SK-N-SH (cell line): ENCODE measurements around the gene DIRAS1. TPM values are rescaled to one million over a fixed set of nuclear protein-coding genes. Genes with fewer than 3 reads are reported as not detected.

Source experiments
- CTCF ChIA-PET: fragments of 300-600, 350-600 bp; formaldehyde crosslinking; extraction: SDS; loops from one replicate; lab custom pipeline; 2021; lab: Yijun Ruan, JAX
- POLR2A ChIA-PET: fragments of 350-600 bp; sonication (Branson Sonifier 250); formaldehyde crosslinking; extraction: SDS; loops from one replicate; lab custom pipeline; 2020; ENCODE audit warnings: antibody characterized with exemption, inconsistent platforms; lab: Yijun Ruan, JAX
- DNase-seq: peaks from one replicate; pipeline ENCODE4 v3.0.0; 2012
- H2AFZ ChIP-seq: fragments of 200-600 bp; sonication (generic); 2 replicates; pipeline ENCODE4 v1.8.1; 2016; ENCODE audit warnings: antibody characterized with exemption, mild to moderate bottlenecking, low read depth
- H3F3A ChIP-seq: fragments of 200-600 bp; sonication (generic); replicated peaks from 2 replicates; pipeline ENCODE3; 2016; ENCODE audit warnings: antibody characterized with exemption, mild to moderate bottlenecking; ENCODE audit not compliant: insufficient read depth
- H3K27ac ChIP-seq, 2 experiments: fragments of 200-500 bp in 1 of 2; fragments of 200-600 bp in 1 of 2; sonication (Bioruptor generic) in 1 of 2; sonication (generic), shearing (Covaris generic) in 1 of 2; 2 replicates each; pipeline versions ENCODE4 v1.5.1 to v1.6.1; 2014 to 2016; ENCODE audit warnings: low read depth in 2 of 2, inconsistent platforms in 1 of 2, low read length in 1 of 2, mild to moderate bottlenecking in 1 of 2, mixed read lengths in 1 of 2
- H3K27me3 ChIP-seq: fragments of 200-600 bp; sonication (generic), shearing (Covaris generic); 2 replicates; pipeline ENCODE4 v1.6.1; 2016; ENCODE audit warnings: mixed run types; ENCODE audit not compliant: insufficient read depth
- H3K36me3 ChIP-seq, 2 experiments: fragments of 200-500 bp in 1 of 2; fragments of 200-600 bp in 1 of 2; sonication (Bioruptor generic) in 1 of 2; sonication (generic) in 1 of 2; replicated peaks in 1 of 2; 2 replicates each; pipeline versions ENCODE3 to v1.5.1; 2014 to 2016; ENCODE audit warnings: low read length in 1 of 2, mild to moderate bottlenecking in 1 of 2; ENCODE audit not compliant: insufficient read depth in 2 of 2, control insufficient read depth in 1 of 2
- H3K4me1 ChIP-seq, 2 experiments: fragments of 200-500 bp in 1 of 2; fragments of 200-600 bp in 1 of 2; sonication (Bioruptor generic) in 1 of 2; sonication (generic), shearing (Covaris generic) in 1 of 2; 2 replicates each; pipeline versions ENCODE4 v1.5.1 to v1.6.1; 2014 to 2016; ENCODE audit warnings: low read depth in 1 of 2, low read length in 1 of 2, mixed run types in 1 of 2; ENCODE audit not compliant: insufficient read depth in 2 of 2, control insufficient read depth in 1 of 2
- H3K4me2 ChIP-seq: fragments of 200-600 bp; sonication (generic), shearing (Covaris generic); 2 replicates; pipeline ENCODE4 v1.6.1; 2017; ENCODE audit warnings: mixed run types
- H3K4me3 ChIP-seq, 2 experiments: fragments of 200-500 bp in 1 of 2; fragments of 200-600 bp in 1 of 2; sonication (Bioruptor generic) in 1 of 2; sonication (generic), shearing (Covaris generic) in 1 of 2; 2 replicates each; pipeline versions ENCODE4 v1.5.1 to v1.8.1; 2014 to 2016; ENCODE audit warnings: low read depth in 2 of 2, inconsistent platforms in 1 of 2, low read length in 1 of 2, mild to moderate bottlenecking in 1 of 2, mixed read lengths in 1 of 2, moderate library complexity in 1 of 2
- H3K79me2 ChIP-seq: fragments of 200-600 bp; sonication (generic); 2 replicates; pipeline ENCODE4 v1.8.1; 2017; ENCODE audit warnings: mild to moderate bottlenecking; ENCODE audit not compliant: insufficient read depth
- H3K9ac ChIP-seq: fragments of 200-600 bp; sonication (generic); 2 replicates; pipeline ENCODE4 v1.6.1; 2017; ENCODE audit warnings: mixed run types
- H3K9me2 ChIP-seq: fragments of 200-600 bp; sonication (generic); 2 replicates; pipeline ENCODE4 v1.6.1; 2017; ENCODE audit warnings: mixed run types
- H3K9me3 ChIP-seq: fragments of 200-600 bp; sonication (generic); 2 replicates; pipeline ENCODE4 v1.6.1; 2017; ENCODE audit warnings: mixed run types, mild to moderate bottlenecking, moderate library complexity
- H4K20me1 ChIP-seq: fragments of 200-600 bp; sonication (generic); 2 replicates; pipeline ENCODE4 v1.6.1; 2017; ENCODE audit warnings: mild to moderate bottlenecking, mixed run types; ENCODE audit not compliant: insufficient read depth
- CHD2 ChIP-seq: fragments of 150-350 bp; IDR thresholded peaks from 2 replicates; pipeline ENCODE4 v1.6.1; 2018; ENCODE audit warnings: low read length; ENCODE audit not compliant: partially characterized antibody
- MEF2A ChIP-seq: IDR thresholded peaks from 2 replicates; pipeline ENCODE4 v1.4.0; 2012; ENCODE audit warnings: low read depth, borderline replicate concordance
- NRF1 ChIP-seq: IDR thresholded peaks from 2 replicates; pipeline ENCODE4 v1.6.1; 2012; ENCODE audit warnings: low read depth, mild to moderate bottlenecking, low read length
- POLR2AphosphoS5 ChIP-seq: IDR thresholded peaks from 2 replicates; pipeline ENCODE4 v1.6.1; 2012; ENCODE audit warnings: low read depth, low read length
- RXRA ChIP-seq: IDR thresholded peaks from 2 replicates; pipeline ENCODE4 v1.4.0; 2012; ENCODE audit warnings: low read depth, mild to moderate bottlenecking, borderline replicate concordance
- YY1 ChIP-seq: IDR thresholded peaks from 2 replicates; pipeline ENCODE4 v1.4.0; 2012; ENCODE audit warnings: low read depth, mild to moderate bottlenecking
- WGBS: methylation state at CpG from one replicate; pipeline ENCODE4 v1.1.6; 2017; ENCODE audit warnings: low lambda C conversion rate; 5-methylcytosine and 5-hydroxymethylcytosine counted together
- polyA plus RNA-seq, 3 experiments: library from polyadenylated mRNA; depleted of rRNA; stranded (reverse); fragments of >200 nt; gene quantifications; 2 replicates each; pipeline ENCODE4 v1.2.3, GENCODE V29; 2012
- TF ChIP-seq, protein P1 (sequence below): IDR thresholded peaks from 2 replicates; pipeline ENCODE4 v1.6.1; 2012; ENCODE audit warnings: mild to moderate bottlenecking, low read depth, low read length, moderate library complexity

Gene DIRAS1, protein sequence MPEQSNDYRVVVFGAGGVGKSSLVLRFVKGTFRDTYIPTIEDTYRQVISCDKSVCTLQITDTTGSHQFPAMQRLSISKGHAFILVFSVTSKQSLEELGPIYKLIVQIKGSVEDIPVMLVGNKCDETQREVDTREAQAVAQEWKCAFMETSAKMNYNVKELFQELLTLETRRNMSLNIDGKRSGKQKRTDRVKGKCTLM
- polyA plus RNA-seq (2012; rRNA removed) = 9.0 and 9.7 TPM in 2 replicates
- polyA plus RNA-seq (2012; cell fraction: cytosol; rRNA removed) = 6.3 and 8.1 TPM in 2 replicates
- polyA plus RNA-seq (2012; cell fraction: nucleus; rRNA removed) = 7.4 and 9.0 TPM in 2 replicates

DNA sequence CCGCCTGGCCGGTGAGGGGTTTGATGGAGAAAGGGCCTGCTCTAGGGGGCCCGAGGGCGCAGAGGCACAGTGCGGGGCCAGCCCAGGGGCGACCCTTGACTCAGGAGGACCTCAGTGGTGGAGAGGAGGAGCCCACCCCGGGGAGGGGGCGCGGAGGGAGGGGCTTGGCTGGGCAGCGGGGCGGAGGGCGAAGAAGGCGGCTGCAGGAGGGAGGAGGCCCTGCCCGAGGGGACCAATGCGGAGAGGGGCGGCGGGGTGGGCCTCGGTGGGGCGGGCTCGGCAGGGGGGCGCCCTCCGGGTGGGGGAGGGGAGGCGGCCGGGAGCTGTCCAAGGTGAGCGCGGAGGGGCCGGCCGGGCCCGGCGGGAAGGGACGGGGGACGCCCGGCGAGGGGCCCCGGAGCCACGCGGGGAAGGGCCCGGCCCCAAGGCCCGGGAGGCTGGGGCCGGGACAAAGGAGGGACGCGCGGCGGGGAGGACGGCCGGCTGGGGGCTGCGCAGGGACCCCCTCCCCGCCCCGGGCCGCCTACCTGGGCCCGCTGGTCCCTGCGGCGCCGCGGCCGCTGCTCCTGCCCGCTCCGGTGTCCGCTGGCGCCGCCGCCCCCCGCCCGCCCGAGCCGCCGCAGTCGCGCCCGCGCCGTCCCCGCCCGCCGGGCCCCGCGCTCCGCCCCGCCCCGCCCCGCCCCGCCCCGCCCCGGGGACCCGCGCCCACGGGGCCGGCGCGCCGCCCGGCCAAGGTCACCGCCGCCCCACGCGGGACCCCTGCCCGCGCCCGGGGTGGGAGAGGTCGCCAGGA lies at the start of gene DIRAS1:
TSS of gene DIRAS1 (minus strand) at position 596 of the 793 bp plus-strand sequence. CDS start 3,566 bp downstream, outside the sequence.
- Histone ChIP-seq H3K79me2 (no peaks in the 10 kb centered on the region), H3K4me2 (peak within 1 kb of the TSS; percentile 85), H3K9me2 (no peaks in the 10 kb centered on the region), H3K4me3 (peak within 1 kb of the TSS; percentile 61 to 69), H3K27ac (peak within 1 kb of the TSS in 1 of 2 experiments; percentile 67; a peak in 1 of 4 replicates), H3K36me3 (no peaks in the 10 kb centered on the region), H2AFZ (peak within 1 kb of the TSS; percentile 70; the same call in 1 of the 2 replicates), H3K9me3 (no peaks in the 10 kb centered on the region), H3K9ac (peak within 1 kb of the TSS; percentile 39; the same call in 1 of the 2 replicates), H3K4me1 (peaks cover 10 to 15% of the 10 kb centered on the region in 2 experiments; a peak in 3 of 4 replicates), H3K27me3 (no peaks in the 10 kb centered on the region), H3F3A (no peaks in the 10 kb centered on the region), H4K20me1 (no peaks in the 10 kb centered on the region)
- ChIA-PET CTCF (interaction anchor here (0.7 to 1.1 kb wide), 2 partner anchors 73 to 316 kb away, joined by 3 to 6 read pairs; no protein-coding TSS in a partner anchor), POLR2A (interaction anchor here (1.1 kb wide), 1 partner anchor 293 kb away, joined by 3 read pairs; the partner anchor contains the start of gene TIMM13)
- TF ChIP-seq, protein P1, sequence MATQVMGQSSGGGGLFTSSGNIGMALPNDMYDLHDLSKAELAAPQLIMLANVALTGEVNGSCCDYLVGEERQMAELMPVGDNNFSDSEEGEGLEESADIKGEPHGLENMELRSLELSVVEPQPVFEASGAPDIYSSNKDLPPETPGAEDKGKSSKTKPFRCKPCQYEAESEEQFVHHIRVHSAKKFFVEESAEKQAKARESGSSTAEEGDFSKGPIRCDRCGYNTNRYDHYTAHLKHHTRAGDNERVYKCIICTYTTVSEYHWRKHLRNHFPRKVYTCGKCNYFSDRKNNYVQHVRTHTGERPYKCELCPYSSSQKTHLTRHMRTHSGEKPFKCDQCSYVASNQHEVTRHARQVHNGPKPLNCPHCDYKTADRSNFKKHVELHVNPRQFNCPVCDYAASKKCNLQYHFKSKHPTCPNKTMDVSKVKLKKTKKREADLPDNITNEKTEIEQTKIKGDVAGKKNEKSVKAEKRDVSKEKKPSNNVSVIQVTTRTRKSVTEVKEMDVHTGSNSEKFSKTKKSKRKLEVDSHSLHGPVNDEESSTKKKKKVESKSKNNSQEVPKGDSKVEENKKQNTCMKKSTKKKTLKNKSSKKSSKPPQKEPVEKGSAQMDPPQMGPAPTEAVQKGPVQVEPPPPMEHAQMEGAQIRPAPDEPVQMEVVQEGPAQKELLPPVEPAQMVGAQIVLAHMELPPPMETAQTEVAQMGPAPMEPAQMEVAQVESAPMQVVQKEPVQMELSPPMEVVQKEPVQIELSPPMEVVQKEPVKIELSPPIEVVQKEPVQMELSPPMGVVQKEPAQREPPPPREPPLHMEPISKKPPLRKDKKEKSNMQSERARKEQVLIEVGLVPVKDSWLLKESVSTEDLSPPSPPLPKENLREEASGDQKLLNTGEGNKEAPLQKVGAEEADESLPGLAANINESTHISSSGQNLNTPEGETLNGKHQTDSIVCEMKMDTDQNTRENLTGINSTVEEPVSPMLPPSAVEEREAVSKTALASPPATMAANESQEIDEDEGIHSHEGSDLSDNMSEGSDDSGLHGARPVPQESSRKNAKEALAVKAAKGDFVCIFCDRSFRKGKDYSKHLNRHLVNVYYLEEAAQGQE = peak; percentile 90
- TF ChIP-seq YY1 (no peak), NRF1 (no peak), RXRA (no peak), MEF2A (no peak)
- DNase-seq = peak; percentile 91
- 3% methylated on average over 23 of the region's 100 CpGs for WGBS

DNA sequence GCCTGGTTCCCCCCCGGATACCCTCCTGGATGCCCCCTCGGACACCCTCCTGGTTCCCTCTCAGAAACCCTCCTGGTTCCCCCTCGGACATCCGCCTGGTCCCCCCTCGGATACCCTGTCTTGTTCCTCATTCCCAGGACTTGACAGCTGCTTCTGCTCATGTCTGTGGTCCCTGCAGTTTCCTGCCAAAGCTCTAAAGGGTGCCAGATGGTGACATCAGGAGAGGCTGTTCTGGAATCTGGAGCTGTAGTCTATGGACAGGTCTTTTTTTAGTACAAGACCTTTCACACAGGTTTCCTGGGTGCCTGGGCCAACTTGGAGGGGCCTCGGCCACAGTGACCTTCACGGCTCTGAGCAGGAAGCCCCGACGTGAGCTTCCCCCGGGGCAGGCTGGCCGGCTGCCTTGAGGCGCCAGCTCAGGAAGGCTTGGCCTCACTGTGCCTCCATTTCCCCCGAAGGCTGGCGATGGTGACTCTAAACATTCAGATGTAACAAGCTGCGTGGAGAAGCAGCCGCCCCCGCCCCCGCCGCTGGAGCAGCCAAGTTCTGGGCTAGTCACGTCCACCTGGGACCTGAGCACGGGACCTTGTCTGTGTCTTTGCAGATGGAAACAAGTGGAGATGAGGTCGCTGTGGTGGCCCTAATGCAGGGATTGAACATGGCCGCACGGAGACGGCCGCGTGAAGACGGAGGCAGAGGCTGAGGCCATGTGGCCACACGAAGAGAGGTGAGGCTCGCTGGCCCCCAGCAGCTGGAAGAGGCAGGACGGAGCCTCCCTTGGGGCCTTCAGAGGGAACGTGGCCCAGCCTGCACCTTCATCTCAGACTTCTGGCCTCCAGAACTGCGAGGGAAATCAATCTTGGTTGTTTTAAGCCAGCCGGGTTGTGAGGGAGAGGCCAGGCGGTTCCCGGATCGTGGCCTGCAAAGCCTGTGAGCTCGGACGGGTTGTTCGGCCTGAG lies 49.2 kb upstream of the DIRAS1 start:
- H3K79me2 ChIP-seq = peaks cover 59% of the 10 kb centered on the region
- TF ChIP-seq POLR2AphosphoS5 (no peak), CHD2 (no peak)
- TF ChIP-seq, all 33 proteins: peak for 0
- WGBS = 88% methylated on average over 25 of the region's 40 CpGs
- Histone ChIP-seq H3K27ac (no peak overlapping the region), H3K9me3 (no peaks in the 10 kb centered on the region), H3K4me1 (no peaks in the 10 kb centered on the region), H3K9ac (no peak overlapping the region), H3K9me2 (no peaks in the 10 kb centered on the region), H3K27me3 (no peaks in the 10 kb centered on the region), H4K20me1 (peaks cover 52% of the 10 kb centered on the region), H3K4me3 (no peak overlapping the region), H3K4me2 (no peak overlapping the region), H2AFZ (no peak overlapping the region), H3F3A (no peaks in the 10 kb centered on the region), H3K36me3 (peaks cover 0 to 36% of the 10 kb centered on the region in 2 experiments)
- ChIA-PET POLR2A (interaction anchor here (0.7 kb wide), 1 partner anchor 13 kb away, joined by 3 read pairs; the partner anchor contains the start of gene SGTA), CTCF (interaction anchor here (0.7 kb wide), 1 partner anchor 1509 kb away, joined by 3 read pairs; the partner anchor contains the start of gene SHD)
- no peak for DNase-seq
